GM21381 (cell line): Measurements from ENCODE around the gene CCDC71.
A peak's percentile ranks its signal among the peaks of the same experiment; 100 is the strongest.

ENCODE experiments used
- ATAC-seq: cut with Tn5 transposase; IDR thresholded peaks from one replicate; pipeline ENCODE4 v1.9.1; 2021; ENCODE audit warnings: mild to moderate bottlenecking, moderate library complexity; ENCODE audit not compliant: unreplicated experiment

CCDC71 gene

GRCh38 chr3:49165771-49166751, at the start of gene CCDC71:
TSS of gene CCDC71 (minus strand) at chr3:49166331. CDS start at chr3:49164208, 2,123 bp downstream.
- ATAC-seq: peak; percentile 73

- ATAC-seq: no peak
These were observed 47.9 kb upstream of the CCDC71 start for GRCh38 chr3:49213998-49214397.

- ATAC-seq: no peak
These were observed 47.4 kb upstream of the CCDC71 start for GRCh38 chr3:49213541-49213943.

- ATAC-seq: no peak
These were observed 33.8 kb upstream of the CCDC71 start for GRCh38 chr3:49199900-49200281.

GRCh38 chr3:49199239-49199899, 33.2 kb upstream of the CCDC71 start:
- no peak for ATAC-seq

GRCh38 chr3:49198611-49199230, 32.6 kb upstream of the CCDC71 start:
- ATAC-seq: no peak

GRCh38 chr3:49198161-49198560, 32.0 kb upstream of the CCDC71 start:
- no peak for ATAC-seq

GRCh38 chr3:49191741-49192140, 25.6 kb upstream of the CCDC71 start:
- no peak for ATAC-seq

DNA sequence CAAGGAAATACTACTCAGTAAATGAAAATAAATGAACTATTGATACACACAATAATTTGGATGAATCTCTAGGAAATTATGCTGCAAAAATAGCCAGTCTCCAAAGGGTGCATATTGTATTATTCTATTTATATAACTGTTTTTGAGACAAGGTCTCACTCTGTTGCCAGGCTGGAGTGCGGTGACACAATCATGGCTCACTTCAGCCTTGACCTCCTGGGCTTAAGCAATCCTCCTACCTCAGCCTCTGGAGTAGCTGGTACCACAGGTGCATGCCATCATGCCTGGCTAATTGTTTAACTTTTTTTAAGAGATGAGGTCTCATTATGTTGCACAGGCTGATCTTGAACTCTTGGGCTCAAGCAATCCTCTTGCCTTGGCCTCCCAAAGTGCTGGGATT, 17.7 kb upstream of the CCDC71 start:
- no peak for ATAC-seq

- no peak for ATAC-seq
These were observed 16.6 kb upstream of the CCDC71 start for GRCh38 chr3:49182682-49183081.

DNA sequence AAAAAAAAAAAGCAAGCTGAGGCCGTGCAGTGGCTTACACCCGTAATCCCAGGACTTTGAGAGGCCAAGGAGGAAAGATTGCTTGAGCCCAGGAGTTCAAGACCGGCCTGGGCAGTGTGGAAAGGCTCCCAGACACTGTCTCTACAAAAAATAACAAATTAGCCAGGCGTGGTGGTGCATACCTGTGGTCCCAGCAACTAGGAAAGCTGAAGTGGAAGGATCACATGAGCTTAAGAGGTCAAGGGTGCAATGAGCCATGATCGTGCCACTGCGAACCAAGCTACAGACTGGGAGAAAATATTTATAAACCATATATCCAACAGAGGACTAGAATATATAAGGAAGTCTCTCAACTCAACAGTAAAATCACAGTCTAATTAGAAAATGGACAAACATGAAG, 15.2 kb upstream of the CCDC71 start:
- no peak for ATAC-seq

DNA sequence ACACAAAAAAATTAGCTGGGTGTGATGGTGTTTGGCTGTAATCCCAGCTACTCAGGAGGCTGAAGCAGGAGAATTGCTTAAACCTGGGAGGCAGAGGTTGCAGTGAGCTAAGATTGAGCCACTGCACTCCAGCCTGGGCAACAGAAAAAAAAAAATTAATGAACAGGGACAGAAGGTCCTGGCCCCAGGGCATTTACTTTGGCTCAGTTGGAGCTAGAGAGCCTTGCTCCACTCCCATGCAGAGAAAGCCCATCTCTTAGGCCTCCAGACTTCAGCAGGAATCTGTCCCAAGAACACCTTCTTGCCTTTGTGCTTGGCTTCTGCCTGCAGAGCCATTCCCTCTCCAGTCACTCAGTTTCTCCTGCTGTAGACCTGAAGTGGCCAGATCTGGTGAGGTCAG, 14.0 kb upstream of the CCDC71 start:
- no peak for ATAC-seq

GRCh38 chr3:49177073-49177472, 10.9 kb upstream of the CCDC71 start:
- ATAC-seq: no peak

DNA sequence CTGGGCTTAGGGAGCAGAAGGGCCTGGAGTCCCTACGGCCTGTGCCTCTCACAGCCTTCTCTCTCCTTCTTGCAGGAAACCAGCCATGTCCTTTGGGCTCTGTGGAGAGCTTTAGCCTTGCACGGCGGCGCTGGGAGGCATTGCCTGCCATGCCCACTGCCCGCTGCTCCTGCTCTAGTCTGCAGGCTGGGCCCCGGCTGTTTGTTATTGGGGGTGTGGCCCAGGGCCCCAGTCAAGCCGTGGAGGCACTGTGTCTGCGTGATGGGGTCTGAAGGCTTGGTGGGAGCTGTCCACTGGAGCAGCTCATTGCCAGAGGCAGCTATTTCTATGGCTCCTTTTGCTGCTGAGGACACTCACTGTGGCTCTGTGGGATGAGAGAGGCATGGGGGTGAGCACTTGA, 9.4 kb upstream of the CCDC71 start:
- ATAC-seq: no peak

- ATAC-seq: no peak
These were observed 8.4 kb upstream of the CCDC71 start for GRCh38 chr3:49174397-49174985.

- ATAC-seq: no peak
These were observed 7.7 kb upstream of the CCDC71 start for GRCh38 chr3:49173792-49174170.

- no peak for ATAC-seq
These were observed 7.1 kb upstream of the CCDC71 start for GRCh38 chr3:49173116-49173791.

- ATAC-seq: no peak
These were observed 6.5 kb upstream of the CCDC71 start for GRCh38 chr3:49172551-49173041.

- ATAC-seq: no peak
These were observed 5.8 kb upstream of the CCDC71 start for GRCh38 chr3:49171775-49172500.
